ENCODE results near the gene SLC16A3.

DNA sequence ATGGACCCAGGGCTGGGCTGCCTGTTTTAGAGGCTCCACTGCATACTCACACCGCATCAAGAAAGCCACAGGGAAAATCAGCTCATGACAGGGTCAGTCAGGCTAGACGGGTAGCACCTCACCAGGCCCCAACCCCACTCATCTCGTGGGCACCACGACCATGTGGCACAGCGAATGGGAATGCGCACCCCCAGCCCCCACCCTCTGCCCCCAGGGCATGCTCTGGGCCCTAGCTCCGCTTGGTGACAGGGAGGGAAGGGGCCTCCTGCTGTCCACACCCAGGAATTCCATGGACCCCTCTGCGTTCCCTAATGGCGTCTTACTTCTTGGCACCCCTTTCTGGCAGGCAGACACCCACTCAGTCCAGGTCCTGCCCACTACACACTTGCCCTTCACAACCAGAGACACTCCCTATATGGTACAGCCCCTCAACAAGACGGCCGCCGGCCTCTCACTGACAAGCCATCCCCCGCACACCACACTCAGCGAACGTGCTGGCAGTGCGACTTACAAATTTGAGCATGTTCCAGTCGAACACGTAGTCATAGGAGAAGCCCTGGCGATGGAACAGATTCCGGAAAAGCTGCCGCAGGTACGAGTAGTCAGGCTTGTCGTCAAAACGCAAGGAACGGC lies 22.1 kb downstream of the SLC16A3 start:
- TF ChIP-seq POLR2AphosphoS5 (IDR thresholded peaks at IDR 0.05; ENCODE audit: control insufficient read depth, insufficient read depth, low read depth, low read length) (no peak), ZNF41 (CRISPR knock-in tag; conservative IDR thresholded peaks at IDR 0.05) (no peak), MXI1 (IDR thresholded peaks at IDR 0.05; ENCODE audit: low read depth, low read length) (no peak), ATF2 (CRISPR knock-in tag; IDR thresholded peaks at IDR 0.05) (no peak), CHD4 (IDR thresholded peaks at IDR 0.05; ENCODE audit: insufficient read depth, insufficient replicate concordance, low read depth, low read length, poor library complexity, severe bottlenecking) (no peak), CREM (IDR thresholded peaks at IDR 0.05; ENCODE audit: low read depth) (no peak), MYNN (IDR thresholded peaks at IDR 0.05) (no peak), MYNN (CRISPR knock-in tag; IDR thresholded peaks at IDR 0.05) (no peak), ZBTB26 (CRISPR knock-in tag; IDR thresholded peaks at IDR 0.05) (no peak), SETDB1 (IDR thresholded peaks at IDR 0.05; ENCODE audit: low read length) (no peak), CBX5 (IDR thresholded peaks at IDR 0.05; ENCODE audit: borderline replicate concordance, low read depth) (no peak)
- TF ChIP-seq, protein P1, sequence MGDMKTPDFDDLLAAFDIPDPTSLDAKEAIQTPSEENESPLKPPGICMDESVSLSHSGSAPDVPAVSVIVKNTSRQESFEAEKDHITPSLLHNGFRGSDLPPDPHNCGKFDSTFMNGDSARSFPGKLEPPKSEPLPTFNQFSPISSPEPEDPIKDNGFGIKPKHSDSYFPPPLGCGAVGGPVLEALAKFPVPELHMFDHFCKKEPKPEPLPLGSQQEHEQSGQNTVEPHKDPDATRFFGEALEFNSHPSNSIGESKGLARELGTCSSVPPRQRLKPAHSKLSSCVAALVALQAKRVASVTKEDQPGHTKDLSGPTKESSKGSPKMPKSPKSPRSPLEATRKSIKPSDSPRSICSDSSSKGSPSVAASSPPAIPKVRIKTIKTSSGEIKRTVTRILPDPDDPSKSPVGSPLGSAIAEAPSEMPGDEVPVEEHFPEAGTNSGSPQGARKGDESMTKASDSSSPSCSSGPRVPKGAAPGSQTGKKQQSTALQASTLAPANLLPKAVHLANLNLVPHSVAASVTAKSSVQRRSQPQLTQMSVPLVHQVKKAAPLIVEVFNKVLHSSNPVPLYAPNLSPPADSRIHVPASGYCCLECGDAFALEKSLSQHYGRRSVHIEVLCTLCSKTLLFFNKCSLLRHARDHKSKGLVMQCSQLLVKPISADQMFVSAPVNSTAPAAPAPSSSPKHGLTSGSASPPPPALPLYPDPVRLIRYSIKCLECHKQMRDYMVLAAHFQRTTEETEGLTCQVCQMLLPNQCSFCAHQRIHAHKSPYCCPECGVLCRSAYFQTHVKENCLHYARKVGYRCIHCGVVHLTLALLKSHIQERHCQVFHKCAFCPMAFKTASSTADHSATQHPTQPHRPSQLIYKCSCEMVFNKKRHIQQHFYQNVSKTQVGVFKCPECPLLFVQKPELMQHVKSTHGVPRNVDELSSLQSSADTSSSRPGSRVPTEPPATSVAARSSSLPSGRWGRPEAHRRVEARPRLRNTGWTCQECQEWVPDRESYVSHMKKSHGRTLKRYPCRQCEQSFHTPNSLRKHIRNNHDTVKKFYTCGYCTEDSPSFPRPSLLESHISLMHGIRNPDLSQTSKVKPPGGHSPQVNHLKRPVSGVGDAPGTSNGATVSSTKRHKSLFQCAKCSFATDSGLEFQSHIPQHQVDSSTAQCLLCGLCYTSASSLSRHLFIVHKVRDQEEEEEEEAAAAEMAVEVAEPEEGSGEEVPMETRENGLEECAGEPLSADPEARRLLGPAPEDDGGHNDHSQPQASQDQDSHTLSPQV (IDR thresholded peaks at IDR 0.05), result no peak
- TF ChIP-seq, protein P2, sequence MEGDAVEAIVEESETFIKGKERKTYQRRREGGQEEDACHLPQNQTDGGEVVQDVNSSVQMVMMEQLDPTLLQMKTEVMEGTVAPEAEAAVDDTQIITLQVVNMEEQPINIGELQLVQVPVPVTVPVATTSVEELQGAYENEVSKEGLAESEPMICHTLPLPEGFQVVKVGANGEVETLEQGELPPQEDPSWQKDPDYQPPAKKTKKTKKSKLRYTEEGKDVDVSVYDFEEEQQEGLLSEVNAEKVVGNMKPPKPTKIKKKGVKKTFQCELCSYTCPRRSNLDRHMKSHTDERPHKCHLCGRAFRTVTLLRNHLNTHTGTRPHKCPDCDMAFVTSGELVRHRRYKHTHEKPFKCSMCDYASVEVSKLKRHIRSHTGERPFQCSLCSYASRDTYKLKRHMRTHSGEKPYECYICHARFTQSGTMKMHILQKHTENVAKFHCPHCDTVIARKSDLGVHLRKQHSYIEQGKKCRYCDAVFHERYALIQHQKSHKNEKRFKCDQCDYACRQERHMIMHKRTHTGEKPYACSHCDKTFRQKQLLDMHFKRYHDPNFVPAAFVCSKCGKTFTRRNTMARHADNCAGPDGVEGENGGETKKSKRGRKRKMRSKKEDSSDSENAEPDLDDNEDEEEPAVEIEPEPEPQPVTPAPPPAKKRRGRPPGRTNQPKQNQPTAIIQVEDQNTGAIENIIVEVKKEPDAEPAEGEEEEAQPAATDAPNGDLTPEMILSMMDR (IDR thresholded peaks at IDR 0.05 in 2 of 3, conservative IDR thresholded peaks at IDR 0.05 in 1 of 3; ENCODE audit: insufficient read depth in 2 of 3, low read depth in 1 of 3, low read length in 3 of 3), result no peak
